Activated CD8-positive, alpha-beta memory T cell treated with anti-CD3 and anti-CD28 coated beads for 48 hours (primary cell): ENCODE results near the gene ARL15.

ENCODE experiments used
- DNase-seq, 3 experiments: peaks; one replicate each; pipeline ENCODE4 v3.0.0-alpha.2; 2020; ENCODE audit warnings: low read depth in 2 of 3, low spot score in 2 of 3

Gene ARL15

DNA sequence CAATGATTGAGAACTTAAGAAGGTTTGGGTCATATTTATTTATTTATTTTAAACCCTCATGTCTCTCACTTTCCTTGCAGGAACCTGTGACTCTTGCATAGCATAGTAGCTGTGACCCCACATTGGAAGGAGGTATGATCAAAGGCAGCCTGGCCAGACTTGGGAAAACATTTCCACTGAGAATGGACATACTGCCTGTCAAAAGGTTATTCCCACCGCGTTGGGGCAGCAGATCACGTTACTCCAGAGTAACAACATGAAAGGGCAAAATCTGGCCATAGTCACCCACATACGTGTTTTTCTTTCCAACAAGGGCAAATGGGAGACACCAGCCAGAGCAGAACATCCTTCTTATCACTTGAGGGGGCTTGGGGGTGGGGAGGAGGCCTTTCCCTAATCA lies 95.7 kb downstream of the ARL15 start:
- no peak for DNase-seq

DNA sequence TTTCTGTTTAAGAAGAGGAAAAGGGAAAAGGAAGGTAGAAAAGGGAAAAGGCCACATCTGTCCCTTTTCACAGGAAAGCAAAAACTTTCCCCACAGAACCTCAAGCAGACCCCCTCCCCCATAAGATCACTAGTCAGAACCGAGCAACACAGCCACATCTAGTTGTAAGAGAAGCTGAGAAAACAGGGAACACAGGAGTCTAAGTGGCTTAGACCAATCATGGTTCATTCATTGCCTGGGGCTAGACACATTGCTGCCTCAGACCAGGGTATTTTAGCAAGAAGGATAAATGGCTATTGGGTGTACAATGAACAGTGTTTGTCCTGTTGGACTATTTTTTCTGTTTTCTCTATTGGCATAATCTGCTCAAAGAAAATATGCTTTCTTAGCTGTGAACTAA lies 98.0 kb downstream of the ARL15 start:
- no peak for DNase-seq

DNA sequence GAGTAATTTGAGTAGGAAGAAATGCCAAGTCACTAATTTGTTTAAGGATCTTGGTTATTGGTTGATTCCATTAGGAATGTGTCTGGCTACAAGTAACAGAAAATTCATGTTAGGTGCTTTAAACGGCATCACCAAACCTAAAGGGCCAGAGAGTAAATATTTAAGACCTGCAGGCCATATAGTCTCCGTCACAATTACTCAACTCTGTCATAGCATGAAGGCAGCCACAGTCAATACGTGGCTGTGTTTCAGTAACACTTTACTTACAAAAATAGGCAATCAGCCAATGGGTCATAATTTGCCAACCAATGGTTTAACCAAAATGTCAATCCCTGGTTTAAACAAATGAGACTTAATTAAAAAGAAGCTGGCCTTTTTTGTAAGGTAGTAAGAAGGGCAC lies 98.5 kb downstream of the ARL15 start:
- DNase-seq = no peak

DNA sequence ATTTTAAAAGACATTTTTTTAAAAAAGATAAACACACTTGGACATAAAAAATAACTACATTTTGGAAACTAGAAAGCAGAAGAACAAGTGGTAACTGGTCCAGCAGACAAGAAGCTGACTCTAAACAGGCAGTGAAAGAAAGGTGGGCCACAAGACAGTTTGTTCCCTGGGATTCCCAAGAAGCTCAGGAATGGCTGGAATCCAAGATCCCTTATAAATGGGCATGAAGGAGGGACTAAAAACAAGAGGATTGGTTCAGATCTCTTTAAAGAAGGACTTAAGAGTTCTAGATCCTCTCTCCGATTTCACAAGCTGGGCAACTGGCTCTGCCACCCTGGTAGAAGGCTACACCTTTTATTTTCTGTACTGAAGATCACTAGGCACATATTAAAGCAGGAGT lies 102.8 kb downstream of the ARL15 start:
- no peak for DNase-seq

DNA sequence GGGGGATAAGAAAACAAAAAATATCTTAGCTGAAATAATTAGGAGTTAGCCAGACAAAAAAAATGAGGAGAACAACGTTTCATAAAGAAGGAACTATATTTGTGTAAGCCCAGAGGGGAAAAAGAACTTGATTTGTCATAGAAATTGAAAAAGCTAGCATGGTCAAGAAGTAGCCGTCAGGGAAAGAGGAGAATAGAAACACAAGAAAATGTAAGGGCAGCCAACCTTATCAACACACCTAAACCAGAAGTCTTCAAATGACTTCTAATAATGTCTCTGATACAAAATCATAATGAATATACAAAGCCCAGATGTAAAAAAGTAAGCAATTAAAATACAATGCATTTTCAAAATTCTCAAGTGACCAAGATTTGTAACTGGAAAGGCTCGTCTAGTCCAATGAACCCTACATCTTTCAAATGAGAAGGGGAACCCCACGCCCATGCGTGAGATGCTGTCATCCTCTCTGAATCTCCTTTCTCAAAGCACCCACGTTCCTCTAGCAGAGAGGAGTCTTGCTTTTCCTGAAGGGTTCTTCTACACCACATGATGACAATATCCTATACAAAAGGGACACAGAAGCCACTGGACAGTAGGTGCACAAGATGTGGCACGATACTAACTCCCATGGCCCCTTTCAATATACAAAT lies 103.7 kb downstream of the ARL15 start:
- DNase-seq = no peak

DNA sequence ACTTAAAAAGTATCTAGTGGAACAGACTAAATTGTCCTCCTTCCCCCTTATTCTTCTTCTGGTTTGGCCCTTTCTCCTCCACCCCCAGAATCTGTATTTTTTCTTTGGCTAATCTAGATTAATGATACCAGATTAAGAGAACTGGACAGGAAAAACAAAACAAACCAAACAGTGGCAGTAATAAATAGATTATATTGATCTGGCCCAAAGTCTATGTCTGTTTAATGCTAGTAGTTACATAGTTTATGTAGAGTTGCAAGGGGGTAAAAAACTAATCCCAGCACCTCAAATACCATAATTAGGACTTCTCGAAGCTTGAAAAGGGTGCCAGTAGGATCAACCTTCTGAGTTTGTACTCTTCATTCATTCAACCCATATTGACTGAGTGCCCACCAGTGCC lies 104.5 kb downstream of the ARL15 start:
- DNase-seq = no peak

DNA sequence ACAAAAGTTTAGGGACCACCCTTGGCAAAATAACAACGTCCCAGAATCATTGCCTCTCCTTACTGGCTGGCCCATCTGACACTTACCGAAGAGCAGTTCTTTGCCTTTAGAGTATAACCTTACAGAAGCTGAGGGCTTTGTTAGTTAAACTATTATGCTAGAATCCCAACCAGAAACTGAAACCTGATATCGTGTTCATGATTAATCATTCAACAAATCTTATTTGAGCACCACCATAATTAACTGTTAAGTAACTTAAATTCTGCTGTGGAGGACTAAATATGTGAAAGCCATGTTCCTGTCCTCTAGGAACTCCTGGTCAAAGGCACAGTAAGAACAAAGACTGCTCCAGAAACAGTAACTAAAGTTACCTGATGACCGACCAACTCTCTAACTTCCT lies 104.9 kb downstream of the ARL15 start:
- no peak for DNase-seq

DNA sequence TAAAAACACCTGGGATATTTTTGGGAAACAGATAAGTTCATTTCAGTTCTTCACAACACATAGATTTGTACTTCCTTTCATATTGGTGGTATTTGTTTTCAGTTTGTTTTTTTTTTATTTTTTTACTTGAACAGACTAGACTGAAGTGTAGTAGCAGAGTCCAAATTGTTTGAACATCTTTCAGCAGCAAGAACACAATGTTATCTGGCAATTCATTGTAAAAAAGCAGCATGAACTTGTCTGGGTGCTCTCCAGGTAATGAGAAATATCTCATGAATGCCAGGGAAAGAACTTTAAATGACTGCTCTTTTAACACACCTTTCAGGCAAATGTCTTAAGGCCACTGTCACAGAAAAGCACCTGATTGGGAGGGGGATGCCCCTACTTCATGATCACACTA lies 113.4 kb downstream of the ARL15 start:
- no peak for DNase-seq

DNA sequence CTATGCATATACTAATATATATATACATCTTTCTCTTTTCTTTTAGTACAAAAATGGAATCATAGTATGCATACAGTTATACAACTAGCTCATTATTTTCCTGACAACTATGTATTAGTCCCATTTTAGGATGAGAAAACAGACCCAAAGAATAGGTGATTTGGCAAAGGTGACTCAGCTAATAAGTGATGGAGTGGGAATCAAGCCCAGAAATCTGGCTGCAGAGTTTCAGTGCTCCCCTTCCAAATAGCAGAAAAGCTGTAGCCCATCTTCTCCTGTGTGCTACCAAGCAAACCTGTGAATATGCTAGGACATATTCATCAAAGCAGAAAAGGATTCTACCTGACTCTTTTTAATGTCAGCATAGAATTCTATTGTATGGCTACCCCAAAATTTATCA lies 114.7 kb downstream of the ARL15 start:
- DNase-seq = no peak

DNA sequence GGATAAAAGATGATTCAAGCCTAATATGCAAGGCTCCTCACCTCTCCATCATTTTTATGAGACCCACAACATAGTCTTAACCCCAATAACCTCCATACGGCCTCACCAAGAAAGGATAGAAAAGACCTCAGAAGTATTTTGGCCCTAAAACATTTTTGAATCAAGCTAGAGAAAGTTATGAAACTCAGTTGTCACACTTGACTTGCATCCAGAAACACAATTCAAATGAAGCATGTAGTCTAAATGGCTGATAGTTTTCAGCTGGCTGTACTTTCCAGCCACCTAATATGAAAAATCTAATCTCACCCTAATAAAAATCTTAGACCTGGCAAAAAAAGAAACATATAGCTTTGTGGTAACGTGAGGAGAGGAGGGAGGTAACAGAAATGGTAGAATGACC lies 116.1 kb downstream of the ARL15 start:
- no peak for DNase-seq

DNA sequence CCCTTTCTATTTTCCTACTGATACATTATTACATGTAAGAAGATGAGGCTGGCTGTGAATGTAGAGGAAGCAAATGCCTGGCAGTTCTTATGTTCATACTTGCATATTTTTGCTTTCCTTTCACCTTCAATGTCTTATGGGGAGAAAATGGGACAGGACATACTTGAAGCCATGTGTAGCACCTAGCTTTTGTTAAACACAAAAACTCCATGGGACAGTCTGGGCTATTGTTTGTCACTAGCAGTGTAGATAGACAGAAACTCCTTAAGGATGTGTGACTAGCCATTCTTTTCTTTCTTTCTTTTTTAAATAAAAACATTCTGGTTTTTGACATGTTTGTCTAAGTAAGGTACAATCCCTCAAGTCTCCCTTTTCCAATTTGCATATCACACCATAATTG lies 122.7 kb downstream of the ARL15 start:
- no peak for DNase-seq

DNA sequence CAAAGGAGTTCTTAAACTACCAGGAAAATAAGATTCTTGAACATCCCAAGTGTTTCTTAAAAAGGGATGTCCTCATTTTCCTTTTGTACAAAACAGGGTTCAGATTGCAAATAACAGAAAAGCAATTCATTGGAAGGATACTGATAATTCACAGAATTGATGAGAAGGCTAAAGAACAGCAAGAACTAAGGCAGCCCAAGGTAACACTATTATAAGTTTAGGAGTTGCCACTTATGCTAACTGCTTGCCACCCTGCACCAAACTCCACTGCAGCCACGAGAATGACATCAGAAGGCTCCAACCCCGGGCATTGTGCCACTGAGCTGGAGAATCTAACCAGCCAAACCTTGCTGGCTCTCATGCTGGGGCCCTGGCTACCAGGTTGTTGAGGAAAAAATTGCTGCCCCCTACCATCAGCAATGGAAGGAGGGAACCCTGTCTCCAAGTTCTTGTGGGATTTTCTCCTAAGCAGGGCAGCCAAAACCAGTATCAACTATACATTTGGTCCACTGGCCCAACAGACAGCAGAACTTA lies 123.4 kb downstream of the ARL15 start:
- no peak for DNase-seq

DNA sequence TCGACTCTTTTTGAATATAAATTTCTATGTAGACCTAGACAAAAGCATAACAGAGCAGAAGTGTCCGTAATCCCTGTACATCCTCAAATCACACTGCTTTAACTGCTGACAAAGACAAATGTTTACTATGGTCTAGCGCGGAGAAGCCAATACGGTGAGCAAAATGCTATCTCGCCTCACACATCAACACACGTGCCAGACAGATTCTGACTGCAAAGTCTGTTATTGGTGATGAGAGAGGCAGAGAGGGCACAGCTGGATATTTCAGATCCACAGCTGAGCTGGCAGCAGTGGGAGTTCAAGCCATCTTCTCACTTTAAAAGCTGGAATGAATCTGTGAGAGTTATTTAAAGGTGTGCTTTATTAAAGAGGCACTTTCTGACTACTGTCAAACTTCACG lies 124.3 kb downstream of the ARL15 start:
- no peak for DNase-seq

DNA sequence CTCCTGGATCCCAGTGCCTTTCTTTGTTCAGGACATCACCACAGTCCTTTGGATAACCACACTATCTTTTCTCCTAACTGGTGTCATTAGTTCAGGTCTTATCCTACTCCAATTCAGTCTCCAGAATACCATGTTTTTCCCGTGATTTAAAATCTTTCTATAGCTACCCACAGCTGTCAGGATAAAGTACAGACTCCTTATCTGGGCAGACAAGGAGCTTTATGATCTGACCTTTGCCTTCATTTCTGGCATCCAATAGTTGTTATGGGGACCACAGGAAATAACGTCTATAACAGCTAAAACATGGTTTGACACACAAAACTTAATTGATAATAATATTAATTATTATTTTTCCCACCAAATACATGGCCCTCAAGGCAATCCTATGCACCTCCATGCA lies 125.6 kb downstream of the ARL15 start:
- no peak for DNase-seq

DNA sequence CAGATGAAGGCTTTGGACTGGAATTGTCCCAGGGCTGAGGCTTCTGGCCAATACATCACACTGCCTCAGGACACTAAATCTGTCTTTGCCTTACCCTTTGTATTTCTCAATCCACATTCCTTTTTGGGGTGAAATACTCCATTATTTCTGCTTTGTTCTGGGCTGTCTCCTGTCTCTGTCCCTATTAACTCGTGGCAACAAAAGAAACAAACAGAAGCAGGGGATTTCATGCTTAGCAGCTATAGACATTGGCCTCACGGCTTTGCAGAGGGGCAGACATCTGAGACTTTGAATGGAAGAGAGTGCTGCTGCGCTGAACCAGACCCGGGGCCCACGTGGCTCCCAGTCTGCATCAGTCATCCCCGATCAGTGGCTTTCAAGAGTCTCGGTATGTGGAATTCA lies 129.7 kb downstream of the ARL15 start:
- DNase-seq = no peak

DNA sequence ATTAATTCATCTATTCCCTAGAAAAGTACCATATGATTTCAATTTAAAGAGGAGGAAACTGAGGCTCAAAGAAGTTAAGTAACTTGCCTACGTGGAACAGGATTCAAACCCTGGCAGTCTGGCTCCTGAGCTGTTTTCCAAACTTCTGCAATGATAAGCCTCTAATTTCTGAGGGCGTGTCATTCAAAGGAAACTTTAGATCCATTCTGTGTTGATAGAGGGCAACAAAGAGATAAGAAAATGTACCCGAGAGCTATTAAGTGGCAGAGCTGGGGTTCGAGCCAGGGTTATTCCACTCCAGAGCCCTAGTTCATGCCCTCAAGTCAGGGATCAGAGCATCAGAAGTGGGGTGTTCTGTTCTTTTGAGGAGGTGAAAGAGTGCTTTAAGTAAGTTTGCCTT lies 131.4 kb downstream of the ARL15 start:
- no peak for DNase-seq

DNA sequence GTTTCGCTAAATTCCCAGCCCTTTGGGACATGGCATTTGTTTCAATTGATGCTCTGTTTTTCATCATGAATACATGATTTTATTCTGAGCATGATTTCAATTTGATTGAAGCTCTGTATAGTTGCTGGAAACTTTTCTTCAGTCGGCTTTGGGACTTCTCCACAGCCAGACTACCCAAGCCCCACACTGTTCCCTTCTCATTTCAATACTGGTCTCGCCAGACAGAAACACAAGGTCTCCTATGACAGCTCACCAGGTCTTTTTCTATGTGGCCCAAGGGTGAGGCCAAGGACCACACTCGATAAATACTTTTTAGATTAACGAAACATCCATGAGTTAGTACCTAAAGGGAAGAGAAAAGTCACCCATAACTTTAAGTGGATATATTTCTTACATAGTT lies 132.2 kb downstream of the ARL15 start:
- no peak for DNase-seq

DNA sequence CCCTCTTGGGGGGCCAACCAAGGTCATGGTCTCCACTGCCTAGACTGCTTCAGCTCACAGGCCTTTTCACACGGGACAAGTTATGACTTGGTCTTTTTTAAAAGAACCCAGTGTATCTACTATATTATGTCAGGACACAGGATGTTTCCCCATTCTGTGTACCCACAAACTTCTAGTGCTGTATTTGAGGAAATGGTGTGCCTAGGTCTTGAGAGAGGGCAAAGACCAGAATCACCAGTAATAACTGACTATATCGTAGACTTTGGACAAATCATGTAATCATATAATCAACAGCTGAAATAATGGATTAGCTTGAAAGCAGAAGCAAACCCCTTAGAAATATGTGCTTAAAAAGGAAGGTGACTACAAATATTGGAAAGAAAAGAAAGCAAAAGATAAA lies 133.3 kb downstream of the ARL15 start:
- DNase-seq = no peak

DNA sequence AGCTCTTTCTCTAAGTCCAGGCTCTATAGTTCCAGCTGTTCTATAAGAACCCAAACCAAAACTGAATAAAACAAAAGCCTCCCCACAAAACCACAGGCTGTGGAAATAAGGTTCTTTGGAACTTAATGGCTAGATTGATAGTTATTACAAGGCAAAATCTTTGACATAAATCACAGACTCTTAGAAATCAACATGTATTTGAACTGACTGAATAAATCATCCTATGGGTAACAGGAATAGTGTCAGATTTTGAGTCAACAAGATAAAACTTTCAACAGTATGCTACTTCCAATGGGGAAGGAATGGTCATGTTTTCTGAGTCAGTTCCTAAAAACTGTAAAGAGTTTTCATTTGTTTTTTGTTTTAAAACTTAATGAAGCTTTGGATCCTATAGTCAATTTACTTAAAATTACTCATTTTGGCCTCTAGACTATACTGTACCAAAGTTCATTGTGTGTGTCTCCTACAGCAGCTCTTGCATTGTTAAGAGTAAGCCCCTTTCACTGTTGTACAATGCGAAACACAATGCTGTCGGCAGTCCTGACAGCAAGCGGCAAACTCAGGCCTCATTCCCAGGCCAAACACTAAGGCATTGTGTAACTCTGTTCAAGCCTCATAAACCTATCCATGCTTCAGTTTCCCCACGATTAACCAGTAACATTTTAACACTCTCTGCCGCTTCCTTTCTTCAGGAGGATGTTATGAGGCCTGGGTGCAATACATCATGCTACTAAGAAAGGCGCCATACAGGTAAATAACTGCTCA lies 134.1 kb downstream of the ARL15 start:
- DNase-seq = no peak

DNA sequence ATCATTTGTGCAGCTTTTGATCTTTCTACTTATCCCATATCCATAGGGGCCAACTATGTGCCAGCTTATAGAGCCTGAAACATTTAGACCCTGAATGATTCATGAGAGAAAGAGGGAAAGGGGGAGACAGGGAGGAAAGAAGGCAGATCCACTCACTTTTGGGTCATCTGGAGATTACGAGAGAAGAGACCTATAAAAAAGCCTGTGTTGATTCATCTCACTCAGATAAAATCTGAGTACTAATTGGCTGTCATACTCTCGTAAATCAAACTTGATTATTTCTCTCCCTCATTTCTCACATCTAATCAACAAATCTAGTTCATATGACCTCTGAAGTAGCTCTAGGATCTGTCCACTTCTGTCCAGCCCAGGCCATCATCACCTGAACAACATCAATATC lies 137.1 kb downstream of the ARL15 start:
- DNase-seq = no peak

DNA sequence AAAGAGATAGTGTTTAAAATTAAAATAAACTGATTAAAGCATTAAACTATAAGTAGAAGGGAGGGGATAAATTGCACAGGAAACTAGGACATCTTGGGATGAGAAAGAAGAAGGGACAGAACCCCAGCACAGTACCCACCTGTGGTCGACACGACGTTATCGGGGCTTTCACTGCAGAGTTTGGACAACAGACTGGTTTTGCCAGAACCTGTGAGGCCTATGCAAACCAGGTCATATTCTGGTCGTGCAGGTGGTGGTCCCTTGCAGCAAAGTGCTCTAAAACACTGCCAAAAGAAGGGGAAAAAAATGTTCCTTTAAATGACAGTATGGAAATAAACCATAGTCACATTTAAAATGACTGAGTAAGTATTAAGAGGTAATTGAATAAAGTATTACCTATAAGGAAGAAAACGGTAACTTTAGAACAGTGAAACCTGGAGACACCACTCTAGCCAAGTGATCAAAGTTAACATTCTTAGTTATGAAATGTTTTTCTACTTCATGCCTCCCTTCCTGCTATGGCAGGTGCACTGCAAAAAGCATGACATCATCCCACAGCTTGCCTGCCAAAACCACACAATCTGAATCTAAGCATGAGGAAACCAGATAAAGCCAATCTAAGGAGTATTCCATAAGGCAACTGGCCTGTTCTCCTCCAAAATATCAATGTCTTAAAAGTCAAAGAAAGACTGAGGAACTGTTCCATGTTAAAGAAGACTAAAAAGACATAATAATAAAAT lies 138.6 kb downstream of the ARL15 start:
- DNase-seq = no peak

DNA sequence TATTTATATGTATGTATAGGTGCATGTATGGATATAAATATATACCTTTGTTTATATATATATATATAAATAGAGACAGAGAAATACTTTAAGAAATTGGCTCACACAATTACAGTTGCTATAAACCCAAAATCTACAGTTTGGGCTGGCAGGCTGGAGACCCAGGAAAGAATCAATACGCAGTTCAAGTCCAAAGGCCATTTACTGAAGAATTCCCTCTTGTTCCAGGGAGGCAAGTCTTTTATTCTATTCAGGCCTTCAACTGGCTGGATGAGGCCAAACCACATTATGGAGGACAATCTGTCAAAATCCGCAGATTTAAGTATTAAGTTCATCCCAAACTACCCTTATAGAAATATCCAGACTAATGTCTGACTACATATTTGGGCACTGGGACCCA lies 144.7 kb downstream of the ARL15 start:
- DNase-seq = no peak
